ENCODE data around the gene NF2. TPM values are rescaled to one million over a fixed set of nuclear protein-coding genes. Genes with fewer than 3 reads are reported as not detected.

Gene NF2
- total and polyA plus RNA-seq, 7 donors: 12.8 to 59.7 (median 43.2) TPM

- WGBS, 3 donors: 69 to 78% (median 75%) methylated on average over 7 of the region's 7 CpGs
- H3K4me1 ChIP-seq: no peaks in the 10 kb centered on the region
- H3K4me3 ChIP-seq: no peak overlapping the region
- H3K9me3 ChIP-seq: no peaks in the 10 kb centered on the region
- intact Hi-C loops (cut with DNase I): no loop called here
- no peak for ATAC-seq
- DNase-seq: no peak
- H3K27me3 ChIP-seq (ENCODE audit: insufficient read depth in 3 of 3, low read length in 2 of 3): peaks cover 0 to 20% (median 6%) of the 10 kb centered on the region in 3 donors
- no peaks in the 10 kb centered on the region for H3K36me3 ChIP-seq (ENCODE audit: insufficient read depth in 1 of 2, low read depth in 1 of 2)
- H3K27ac ChIP-seq: no peak overlapping the region
- no peak for TF ChIP-seq CTCF (IDR thresholded peaks at IDR 0.05)
Measured at GRCh38 chr22:29722151-29722550, 118.7 kb downstream of the NF2 start.

- intact Hi-C loops (cut with DNase I): no loop called here
- DNase-seq (no peak), ATAC-seq (no peak)
- no peaks in the 10 kb centered on the region for H3K36me3 ChIP-seq (ENCODE audit: insufficient read depth in 1 of 2, low read depth in 1 of 2)
- TF ChIP-seq CTCF (IDR thresholded peaks at IDR 0.05): no peak
- no peaks in the 10 kb centered on the region for H3K4me1 ChIP-seq
- no peak overlapping the region for H3K4me3 ChIP-seq
- H3K27ac ChIP-seq: no peak overlapping the region
- no peaks in the 10 kb centered on the region for H3K9me3 ChIP-seq
- peaks cover 0 to 20% (median 6%) of the 10 kb centered on the region in 3 donors for H3K27me3 ChIP-seq (ENCODE audit: insufficient read depth in 3 of 3, low read length in 2 of 3)
- WGBS, 3 donors: 74 to 78% (median 76%) methylated on average over 16 of the region's 16 CpGs
Measured at GRCh38 chr22:29722587-29722986, 119.2 kb downstream of the NF2 start.

- peaks cover 0 to 16% (median 6%) of the 10 kb centered on the region in 3 donors for H3K27me3 ChIP-seq (ENCODE audit: insufficient read depth in 3 of 3, low read length in 2 of 3)
Measured at GRCh38 chr22:29723766-29724165, 120.3 kb downstream of the NF2 start.

GRCh38 chr22:29724843-29725242 is 121.4 kb downstream of the NF2 start:
- H3K9me3 ChIP-seq: no peaks in the 10 kb centered on the region
- DNase-seq (no peak), ATAC-seq (no peak)
- H3K4me3 ChIP-seq: no peak overlapping the region
- WGBS, 3 donors: 62 to 63% (median 63%) methylated on average over 8 of the region's 8 CpGs
- peaks cover 0 to 8% (median 6%) of the 10 kb centered on the region in 3 donors for H3K27me3 ChIP-seq (ENCODE audit: insufficient read depth in 3 of 3, low read length in 2 of 3)
- intact Hi-C loops (cut with DNase I): no loop called here
- no peaks in the 10 kb centered on the region for H3K4me1 ChIP-seq
- H3K27ac ChIP-seq: no peak overlapping the region
- H3K36me3 ChIP-seq (ENCODE audit: insufficient read depth in 1 of 2, low read depth in 1 of 2): no peaks in the 10 kb centered on the region
- no peak for TF ChIP-seq CTCF (IDR thresholded peaks at IDR 0.05)

More at GRCh38 chr22:29723766-29724165, 120.3 kb downstream of the NF2 start:
- ATAC-seq: no peak
- no peak overlapping the region for H3K27ac ChIP-seq
- intact Hi-C loops (cut with DNase I): no loop called here
- DNase-seq: no peak
- no peak for TF ChIP-seq CTCF (IDR thresholded peaks at IDR 0.05)
- no peaks in the 10 kb centered on the region for H3K9me3 ChIP-seq
- no peaks in the 10 kb centered on the region for H3K36me3 ChIP-seq (ENCODE audit: insufficient read depth in 1 of 2, low read depth in 1 of 2)
- H3K4me1 ChIP-seq: no peaks in the 10 kb centered on the region
- 88 to 91% (median 89%) methylated on average over 10 of the region's 10 CpGs for WGBS, 3 donors
- no peak overlapping the region for H3K4me3 ChIP-seq

GRCh38 chr22:29726106-29726505 is 122.7 kb downstream of the NF2 start:
- no peak for TF ChIP-seq CTCF (IDR thresholded peaks at IDR 0.05)
- ATAC-seq: no peak
- H3K27ac ChIP-seq: no peak overlapping the region
- H3K27me3 ChIP-seq (ENCODE audit: insufficient read depth in 3 of 3, low read length in 2 of 3): no peaks in the 10 kb centered on the region
- peaks cover 0 to 11% of the 10 kb centered on the region in 2 donors for H3K36me3 ChIP-seq (ENCODE audit: insufficient read depth in 1 of 2, low read depth in 1 of 2)
- DNase-seq: no peak
- intact Hi-C loops (cut with DNase I): no loop called here
- H3K9me3 ChIP-seq: no peaks in the 10 kb centered on the region
- H3K4me3 ChIP-seq: no peak overlapping the region
- H3K4me1 ChIP-seq: no peaks in the 10 kb centered on the region
- 65 to 81% (median 68%) methylated on average over 7 of the region's 7 CpGs for WGBS, 3 donors

Measured in psoas muscle (tissue), 8 donors.